ENCODE measurements around the gene MGAT2. TPM values are rescaled to one million over a fixed set of nuclear protein-coding genes. Genes with fewer than 3 reads are reported as not detected.

Gene MGAT2
- total and polyA plus RNA-seq, 9 of the 15 experiments (the other 6 are each of a cell fraction or from before 2014, with no cell fraction given): 0.03 to 33.3 (median 24.6) TPM; not detected in 1

GRCh38 chr14:49612671-49613070 lies 7.9 kb upstream of the MGAT2 start:
- no peaks in the 10 kb centered on the region for H3K9me3 ChIP-seq (replicated peaks; ENCODE audit: control insufficient read depth, insufficient read depth, low read depth, low read length)
- no peak overlapping the region for H3K4me3 ChIP-seq
- 16% methylated on average over 4 of the region's 8 CpGs for WGBS (ENCODE audit: insufficient coverage, low coverage, missing lambda C conversion rate)
- ATAC-seq (no peak), FAIRE-seq (no peak), DNase-seq (ENCODE audit: extremely low read depth in 1 of 4, low spot score in 3 of 4) (no peak)
- BruUV-seq (replicated peaks): no TSS peak
- H3K27me3 ChIP-seq (ENCODE audit: control insufficient read depth in 2 of 2, insufficient read depth in 2 of 2, low read length in 2 of 2): no peaks in the 10 kb centered on the region
- 0 out of 2 replicates have a peak, but pooled peaks have one; percentile 23 for TF ChIP-seq EGR1 (conservative IDR thresholded peaks at IDR 0.05)
- TF ChIP-seq KLF1 (tag; IDR thresholded peaks at IDR 0.05): no peak
- TF ChIP-seq KDM1A (IDR thresholded peaks at IDR 0.05): peak; percentile 36 to 55; a peak in 2 of 4 replicates
- TF ChIP-seq POLR2H (tag; IDR thresholded peaks at IDR 0.05; ENCODE audit: low read depth): no peak
- TF ChIP-seq REST (IDR thresholded peaks at IDR 0.05; ENCODE audit: borderline replicate concordance): no peak
- no peak for TF ChIP-seq REST (CRISPR knock-in tag; IDR thresholded peaks at IDR 0.05; ENCODE audit: low read depth)
- TF ChIP-seq GTF2A2 (tag; IDR thresholded peaks at IDR 0.05): no peak
- in situ Hi-C loops (cut with MboI): no loop called here
- intact Hi-C loops (cut with micrococcal nuclease): no loop called here
- H4K20me1 ChIP-seq (replicated peaks; ENCODE audit: control insufficient read depth, insufficient read depth, low read length): no peaks in the 10 kb centered on the region
- ChIA-PET CTCF (ENCODE audit: low intra/inter-chr PET ratio) (no interaction called here), POLR2A (interaction anchor here (0.8 to 1.0 kb wide), 2 partner anchors 8 to 13 kb away, joined by 3 read pairs; partner anchors contain the start of genes LRR1, MGAT2 and RPL36AL)
- no peak overlapping the region for H2AFZ ChIP-seq (ENCODE audit: low read depth, low read length)
- no peak overlapping the region for H3K27ac ChIP-seq (ENCODE audit: extremely low read depth, low read depth, low read length)
- peaks cover 3% of the 10 kb centered on the region for H3K9me1 ChIP-seq (ENCODE audit: control insufficient read depth, insufficient read depth, low read length)
- no peak overlapping the region for H3K9ac ChIP-seq (ENCODE audit: insufficient read depth in 1 of 2, low read depth in 2 of 2, low read length in 2 of 2)
- H3K79me2 ChIP-seq (ENCODE audit: control insufficient read depth, insufficient read depth, low read length): peaks cover 29% of the 10 kb centered on the region
- H3K36me3 ChIP-seq (ENCODE audit: control insufficient read depth, insufficient read depth, low read length): peaks cover 45% of the 10 kb centered on the region
- H3K4me2 ChIP-seq (ENCODE audit: insufficient read depth, low read length): no peak overlapping the region
- peaks cover 0 to 4% of the 10 kb centered on the region in 2 experiments; a peak in 4 of 5 replicates for H3K4me1 ChIP-seq (replicated peaks in 1 of 2; ENCODE audit: control insufficient read depth in 2 of 2, insufficient read depth in 2 of 2, low read length in 2 of 2)

Data from K562 (cell line).